Mesothelial cell of epicardium (in vitro differentiated cells): ENCODE measurements around the gene GSTK1. TPM values are rescaled to one million over a fixed set of nuclear protein-coding genes. Genes with fewer than 3 reads are reported as not detected.
"Not testable (repeated sequence)": the region's sequence is repeated elsewhere in the genome, so short reads cannot be mapped to it uniquely, and the experiment has no call there.

Source experiments
- DNase-seq, 2 experiments: peaks; one replicate each; pipeline ENCODE4 v3.0.0; 2021; ENCODE audit warnings: low spot score in 2 of 2; ENCODE audit not compliant: unreplicated experiment in 2 of 2
- H3K27ac Mint-ChIP-seq: 2 replicates; pipeline ENCODE4 v1.8.0; 2021; ENCODE audit warnings: mixed read lengths
- H3K27me3 Mint-ChIP-seq: 2 replicates; pipeline ENCODE4 v1.8.0; 2021; ENCODE audit warnings: low read depth, mixed read lengths
- H3K36me3 Mint-ChIP-seq: 2 replicates; pipeline ENCODE4 v1.8.0; 2021; ENCODE audit warnings: mixed read lengths
- H3K4me1 Mint-ChIP-seq: 2 replicates; pipeline ENCODE4 v1.8.0; 2021; ENCODE audit warnings: mixed read lengths
- H3K4me3 Mint-ChIP-seq: 2 replicates; pipeline ENCODE4 v1.8.0; 2021; ENCODE audit warnings: mild to moderate bottlenecking, moderate library complexity, mixed read lengths
- H3K9me3 Mint-ChIP-seq: 2 replicates; pipeline ENCODE4 v1.8.0; 2021; ENCODE audit warnings: mixed read lengths
- total RNA-seq: library from RNA; stranded (reverse); gene quantifications from 3 replicates; pipeline ENCODE4 v1.2.1, GENCODE V29; 2021
- TF ChIP-seq, protein P1 (sequence below): fragments of 200-600 bp; sonication (generic); IDR thresholded peaks from one replicate; pipeline ENCODE4 v1.5.0; 2021; ENCODE audit warnings: antibody characterized with exemption; ENCODE audit not compliant: unreplicated experiment

GSTK1 gene
- total RNA-seq: 86.7 to 98.8 TPM (median 92.8 TPM) in 3 replicates

GRCh38 chr7:143263266-143264195 is at the start of gene GSTK1:
Gene GSTK1, plus strand, starts transcription at chr7:143263441. Its CDS starts 73 bp downstream, at chr7:143263514.
- Mint-ChIP-seq H3K9me3 (no peaks in the 10 kb centered on the region), H3K36me3 (no peaks in the 10 kb centered on the region), H3K27ac (peak within 1 kb of the TSS; percentile 86), H3K27me3 (no peaks in the 10 kb centered on the region), H3K4me1 (peaks cover 13% of the 10 kb centered on the region), H3K4me3 (peak within 1 kb of the TSS; percentile 93)
- TF ChIP-seq, protein P1, sequence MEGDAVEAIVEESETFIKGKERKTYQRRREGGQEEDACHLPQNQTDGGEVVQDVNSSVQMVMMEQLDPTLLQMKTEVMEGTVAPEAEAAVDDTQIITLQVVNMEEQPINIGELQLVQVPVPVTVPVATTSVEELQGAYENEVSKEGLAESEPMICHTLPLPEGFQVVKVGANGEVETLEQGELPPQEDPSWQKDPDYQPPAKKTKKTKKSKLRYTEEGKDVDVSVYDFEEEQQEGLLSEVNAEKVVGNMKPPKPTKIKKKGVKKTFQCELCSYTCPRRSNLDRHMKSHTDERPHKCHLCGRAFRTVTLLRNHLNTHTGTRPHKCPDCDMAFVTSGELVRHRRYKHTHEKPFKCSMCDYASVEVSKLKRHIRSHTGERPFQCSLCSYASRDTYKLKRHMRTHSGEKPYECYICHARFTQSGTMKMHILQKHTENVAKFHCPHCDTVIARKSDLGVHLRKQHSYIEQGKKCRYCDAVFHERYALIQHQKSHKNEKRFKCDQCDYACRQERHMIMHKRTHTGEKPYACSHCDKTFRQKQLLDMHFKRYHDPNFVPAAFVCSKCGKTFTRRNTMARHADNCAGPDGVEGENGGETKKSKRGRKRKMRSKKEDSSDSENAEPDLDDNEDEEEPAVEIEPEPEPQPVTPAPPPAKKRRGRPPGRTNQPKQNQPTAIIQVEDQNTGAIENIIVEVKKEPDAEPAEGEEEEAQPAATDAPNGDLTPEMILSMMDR: no peak
- peak; percentile 44 to 76 for DNase-seq

- not testable (repeated sequence) for DNase-seq, H3K27me3 Mint-ChIP-seq, H3K27ac Mint-ChIP-seq, H3K4me1 Mint-ChIP-seq, H3K4me3 Mint-ChIP-seq, H3K36me3 Mint-ChIP-seq
- H3K9me3 Mint-ChIP-seq: peaks cover 14% of the 10 kb centered on the region
These were observed 49.8 kb upstream of the GSTK1 start for GRCh38 chr7:143213478-143213877.

DNA sequence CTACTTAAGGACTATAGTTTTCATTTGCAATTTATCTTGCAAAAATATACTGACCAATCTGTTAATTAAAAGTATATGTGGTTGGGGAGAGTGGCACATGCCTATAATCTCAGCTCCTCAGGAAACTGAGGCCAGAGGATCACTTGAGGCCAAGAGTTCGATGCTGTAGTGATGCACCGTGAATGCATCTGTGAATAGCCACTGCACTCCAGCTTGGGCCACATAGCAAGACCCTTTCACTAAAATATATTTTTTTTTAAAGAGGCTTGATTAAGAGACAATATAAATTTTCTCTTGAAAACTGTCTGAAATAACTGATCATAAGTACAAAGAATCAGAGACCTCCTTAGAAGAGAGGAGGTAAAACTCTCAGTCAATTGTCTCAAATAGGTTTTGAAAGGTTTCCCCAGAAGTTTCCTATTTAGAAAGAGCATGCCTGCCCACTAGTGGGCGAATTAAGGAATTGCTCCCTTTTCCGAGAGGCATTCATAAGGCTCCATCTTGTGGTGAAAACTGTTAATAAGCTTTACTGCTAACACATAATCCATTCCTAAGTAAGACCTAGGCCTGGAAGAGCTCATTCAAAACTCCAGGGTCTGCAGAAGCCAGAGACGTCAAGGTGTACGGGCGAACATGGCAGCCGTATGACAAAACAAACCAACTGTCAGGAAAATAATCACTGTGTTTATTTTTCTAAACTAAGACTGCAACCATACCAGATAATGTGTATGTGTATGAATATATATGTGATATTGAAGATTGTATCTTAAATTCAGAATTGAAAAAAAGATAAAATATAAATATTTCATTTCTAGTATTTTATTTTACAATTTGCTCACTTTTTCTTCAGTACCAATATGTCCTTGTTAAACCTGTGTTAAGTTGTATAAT is 48.2 kb upstream of the GSTK1 start:
- no peak overlapping the region for H3K27ac Mint-ChIP-seq
- TF ChIP-seq, protein P1: peak; percentile 97
- peaks cover 14% of the 10 kb centered on the region for H3K9me3 Mint-ChIP-seq
- no peaks in the 10 kb centered on the region for H3K4me1 Mint-ChIP-seq
- H3K27me3 Mint-ChIP-seq: peaks cover 7% of the 10 kb centered on the region
- no peaks in the 10 kb centered on the region for H3K36me3 Mint-ChIP-seq
- peak in 1 of 2 experiments; percentile 64 for DNase-seq
- H3K4me3 Mint-ChIP-seq: no peak overlapping the region

- peaks cover 14% of the 10 kb centered on the region for H3K9me3 Mint-ChIP-seq
- no peaks in the 10 kb centered on the region for H3K4me1 Mint-ChIP-seq
- peaks cover 7% of the 10 kb centered on the region for H3K27me3 Mint-ChIP-seq
- DNase-seq: no peak
- TF ChIP-seq, protein P1: no peak
- H3K36me3 Mint-ChIP-seq: no peaks in the 10 kb centered on the region
- no peak overlapping the region for H3K4me3 Mint-ChIP-seq
- H3K27ac Mint-ChIP-seq: no peak overlapping the region
These were observed 47.1 kb upstream of the GSTK1 start for GRCh38 chr7:143216151-143216550.

DNA sequence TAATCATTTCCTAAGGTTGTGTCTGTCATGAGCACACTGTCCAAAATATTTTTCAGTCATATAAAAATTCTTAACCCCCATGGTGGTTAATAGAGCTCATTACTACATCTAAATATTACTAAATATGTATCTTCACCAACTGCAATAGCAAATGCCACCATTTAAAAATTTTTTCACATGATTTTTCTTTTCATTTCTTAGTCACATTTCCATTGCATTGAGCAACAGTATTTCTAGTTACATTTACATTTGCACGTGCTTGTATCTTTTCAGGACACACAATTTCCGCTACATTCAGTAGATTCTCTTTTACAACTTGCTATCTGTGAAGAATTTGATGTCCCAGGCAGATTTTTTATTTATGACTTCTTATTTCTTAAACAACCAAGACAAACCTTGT is 46.6 kb upstream of the GSTK1 start:
- Mint-ChIP-seq H3K4me1 (no peaks in the 10 kb centered on the region), H3K4me3 (no peak overlapping the region), H3K9me3 (peaks cover 11% of the 10 kb centered on the region), H3K27me3 (peaks cover 7% of the 10 kb centered on the region), H3K27ac (no peak overlapping the region), H3K36me3 (no peaks in the 10 kb centered on the region)
- TF ChIP-seq, protein P1: no peak
- DNase-seq: no peak
